SK-N-SH (cell line): ENCODE results near the gene BCL11B.
"Not testable (repeated sequence)": the region's sequence is repeated elsewhere in the genome, so short reads cannot be mapped to it uniquely, and the experiment has no call there.

Experiments used
- CTCF ChIP-seq: fragments of 200-600 bp; sonication (generic); IDR thresholded peaks from 2 replicates; pipeline ENCODE4 v1.6.1; 2017; ENCODE audit warnings: antibody characterized with exemption, mild to moderate bottlenecking, moderate library complexity
- ELF1 ChIP-seq: IDR thresholded peaks from 2 replicates; pipeline ENCODE4 v1.4.0; 2012
- EP300 ChIP-seq, 2 experiments: IDR thresholded peaks; 2 replicates each; pipeline versions ENCODE4 v1.4.0 to v1.6.1; 2012; ENCODE audit warnings: borderline replicate concordance in 1 of 2, low read depth in 1 of 2, low read length in 1 of 2
- EZH2phosphoT487 ChIP-seq: fragments of 200-600 bp; sonication (generic); IDR thresholded peaks from 2 replicates; pipeline ENCODE4 v1.6.1; 2017; ENCODE audit warnings: low read depth, mixed run types, mild to moderate bottlenecking, antibody characterized with exemption, moderate library complexity, borderline replicate concordance
- FOXM1 ChIP-seq: IDR thresholded peaks from 2 replicates; pipeline ENCODE4 v1.4.0; 2012; ENCODE audit warnings: low read depth, mild to moderate bottlenecking
- JUND ChIP-seq: IDR thresholded peaks from 2 replicates; pipeline ENCODE4 v1.4.0; 2012
- MAX ChIP-seq: IDR thresholded peaks from 2 replicates; pipeline ENCODE4 v1.4.0; 2012; ENCODE audit warnings: low read depth
- NRF1 ChIP-seq: IDR thresholded peaks from 2 replicates; pipeline ENCODE4 v1.6.1; 2012; ENCODE audit warnings: low read depth, mild to moderate bottlenecking, low read length
- POLR2AphosphoS5 ChIP-seq: IDR thresholded peaks from 2 replicates; pipeline ENCODE4 v1.6.1; 2012; ENCODE audit warnings: low read depth, low read length
- RCOR1 ChIP-seq: fragments of 150-350 bp; IDR thresholded peaks from 2 replicates; pipeline ENCODE4 v1.6.1; 2017; ENCODE audit warnings: antibody characterized with exemption, low read length
- RFX5 ChIP-seq: IDR thresholded peaks from 2 replicates; pipeline ENCODE4 v1.6.1; 2012; ENCODE audit warnings: mild to moderate bottlenecking, improper control_type of control experiment, low read length
- SMC3 ChIP-seq: IDR thresholded peaks from 2 replicates; pipeline ENCODE4 v1.6.1; 2012; ENCODE audit warnings: low read depth, low read length, improper control_type of control experiment
- TEAD4 ChIP-seq: IDR thresholded peaks from 2 replicates; pipeline ENCODE4 v1.4.0; 2012; ENCODE audit warnings: mild to moderate bottlenecking, borderline replicate concordance; ENCODE audit not compliant: insufficient read depth
- USF2 ChIP-seq: fragments of 150-350 bp; IDR thresholded peaks from 2 replicates; pipeline ENCODE4 v1.6.1; 2017; ENCODE audit warnings: antibody characterized with exemption, low read length, low read depth, borderline replicate concordance

GRCh38 chr14:99186336-99186735 is 85.7 kb downstream of the BCL11B start:
- TF ChIP-seq CTCF; ELF1; NRF1; EZH2phosphoT487; SMC3; EP300 (IDR thresholded peaks at IDR 0.05; ENCODE audit: borderline replicate concordance in 1 of 2, low read depth in 1 of 2, low read length in 1 of 2); TEAD4; POLR2AphosphoS5; MAX; USF2; RFX5; RCOR1; JUND; FOXM1: not testable (repeated sequence)
